ENCODE results near the gene PEX5L. TPM values are rescaled to one million over a fixed set of nuclear protein-coding genes. Genes with fewer than 3 reads are reported as not detected.
A peak's percentile ranks its signal among the peaks of the same experiment; 100 is the strongest.
"Not testable (repeated sequence)": the region's sequence is repeated elsewhere in the genome, so short reads cannot be mapped to it uniquely, and the experiment has no call there.

Gene PEX5L
- polyA plus RNA-seq, 1 donor: 0.61 TPM

GRCh38 chr3:180062771-180063170 is 26.0 kb upstream of the PEX5L start:
- DNase-seq: no peak
- Histone ChIP-seq H3K27ac (ENCODE audit: low read length) (no peak overlapping the region), H3K27me3 (ENCODE audit: control insufficient read depth, insufficient read depth, low read length) (no peaks in the 10 kb centered on the region), H3K9me3 (ENCODE audit: control insufficient read depth, low read depth, low read length) (no peaks in the 10 kb centered on the region), H3K36me3 (ENCODE audit: control insufficient read depth, insufficient read depth, low read length) (no peaks in the 10 kb centered on the region), H3K4me1 (ENCODE audit: control insufficient read depth, insufficient read depth, low read length) (no peaks in the 10 kb centered on the region), H3K4me3 (ENCODE audit: low read length) (no peak overlapping the region)
- 71% methylated on average over 1 of the region's 1 CpG for WGBS (ENCODE audit: insufficient coverage, low lambda C conversion rate)

- DNase-seq: no peak
- Histone ChIP-seq H3K27ac (ENCODE audit: low read length) (no peak overlapping the region), H3K9me3 (ENCODE audit: control insufficient read depth, low read depth, low read length) (no peaks in the 10 kb centered on the region), H3K36me3 (ENCODE audit: control insufficient read depth, insufficient read depth, low read length) (no peaks in the 10 kb centered on the region), H3K4me1 (ENCODE audit: control insufficient read depth, insufficient read depth, low read length) (no peaks in the 10 kb centered on the region), H3K4me3 (ENCODE audit: low read length) (no peak overlapping the region), H3K27me3 (ENCODE audit: control insufficient read depth, insufficient read depth, low read length) (no peaks in the 10 kb centered on the region)
Observed at GRCh38 chr3:180059356-180059755, 22.6 kb upstream of the PEX5L start.

GRCh38 chr3:180058238-180058637 is 21.5 kb upstream of the PEX5L start:
- H3K4me3 ChIP-seq (ENCODE audit: low read length): no peak overlapping the region
- H3K27ac ChIP-seq (ENCODE audit: low read length): no peak overlapping the region
- no peaks in the 10 kb centered on the region for H3K27me3 ChIP-seq (ENCODE audit: control insufficient read depth, insufficient read depth, low read length)
- no peaks in the 10 kb centered on the region for H3K4me1 ChIP-seq (ENCODE audit: control insufficient read depth, insufficient read depth, low read length)
- no peaks in the 10 kb centered on the region for H3K9me3 ChIP-seq (ENCODE audit: control insufficient read depth, low read depth, low read length)
- no peaks in the 10 kb centered on the region for H3K36me3 ChIP-seq (ENCODE audit: control insufficient read depth, insufficient read depth, low read length)
- DNase-seq: no peak

- not testable (repeated sequence) for H3K4me1 ChIP-seq (ENCODE audit: control insufficient read depth, insufficient read depth, low read length); H3K9me3 ChIP-seq (ENCODE audit: control insufficient read depth, low read depth, low read length); H3K4me3 ChIP-seq (ENCODE audit: low read length); H3K36me3 ChIP-seq (ENCODE audit: control insufficient read depth, insufficient read depth, low read length); DNase-seq; H3K27ac ChIP-seq (ENCODE audit: low read length); H3K27me3 ChIP-seq (ENCODE audit: control insufficient read depth, insufficient read depth, low read length)
- WGBS (ENCODE audit: insufficient coverage, low lambda C conversion rate): no CpG with 5 or more reads among the region's 3 CpGs
Observed at GRCh38 chr3:180055656-180056055, 18.9 kb upstream of the PEX5L start.

- no peaks in the 10 kb centered on the region for H3K4me1 ChIP-seq (ENCODE audit: control insufficient read depth, insufficient read depth, low read length)
- no peaks in the 10 kb centered on the region for H3K27me3 ChIP-seq (ENCODE audit: control insufficient read depth, insufficient read depth, low read length)
- H3K9me3 ChIP-seq (ENCODE audit: control insufficient read depth, low read depth, low read length): no peaks in the 10 kb centered on the region
- no peak overlapping the region for H3K4me3 ChIP-seq (ENCODE audit: low read length)
- no CpG with 5 or more reads among the region's 9 CpGs for WGBS (ENCODE audit: insufficient coverage, low lambda C conversion rate)
- H3K36me3 ChIP-seq (ENCODE audit: control insufficient read depth, insufficient read depth, low read length): no peaks in the 10 kb centered on the region
- DNase-seq: no peak
- H3K27ac ChIP-seq (ENCODE audit: low read length): no peak overlapping the region
Observed at GRCh38 chr3:180049391-180049790, 12.7 kb upstream of the PEX5L start.

GRCh38 chr3:180048840-180049239 is 12.1 kb upstream of the PEX5L start:
- Histone ChIP-seq H3K27ac (ENCODE audit: low read length) (no peak overlapping the region), H3K27me3 (ENCODE audit: control insufficient read depth, insufficient read depth, low read length) (no peaks in the 10 kb centered on the region), H3K36me3 (ENCODE audit: control insufficient read depth, insufficient read depth, low read length) (no peaks in the 10 kb centered on the region), H3K4me1 (ENCODE audit: control insufficient read depth, insufficient read depth, low read length) (no peaks in the 10 kb centered on the region), H3K4me3 (ENCODE audit: low read length) (no peak overlapping the region), H3K9me3 (ENCODE audit: control insufficient read depth, low read depth, low read length) (no peaks in the 10 kb centered on the region)
- WGBS (ENCODE audit: insufficient coverage, low lambda C conversion rate): 50% methylated on average over 1 of the region's 1 CpG
- DNase-seq: no peak

- H3K4me1 ChIP-seq (ENCODE audit: control insufficient read depth, insufficient read depth, low read length): no peaks in the 10 kb centered on the region
- no peaks in the 10 kb centered on the region for H3K9me3 ChIP-seq (ENCODE audit: control insufficient read depth, low read depth, low read length)
- H3K36me3 ChIP-seq (ENCODE audit: control insufficient read depth, insufficient read depth, low read length): no peaks in the 10 kb centered on the region
- DNase-seq: no peak
- H3K27me3 ChIP-seq (ENCODE audit: control insufficient read depth, insufficient read depth, low read length): no peaks in the 10 kb centered on the region
- H3K27ac ChIP-seq (ENCODE audit: low read length): no peak overlapping the region
- no peak overlapping the region for H3K4me3 ChIP-seq (ENCODE audit: low read length)
- 83% methylated on average over 1 of the region's 1 CpG for WGBS (ENCODE audit: insufficient coverage, low lambda C conversion rate)
Observed at GRCh38 chr3:180048103-180048502, 11.4 kb upstream of the PEX5L start.

- WGBS (ENCODE audit: insufficient coverage, low lambda C conversion rate): no CpG with 5 or more reads among the region's 4 CpGs
- no peak overlapping the region for H3K4me3 ChIP-seq (ENCODE audit: low read length)
- H3K36me3 ChIP-seq (ENCODE audit: control insufficient read depth, insufficient read depth, low read length): no peaks in the 10 kb centered on the region
- no peak for DNase-seq
- peaks cover 19% of the 10 kb centered on the region for H3K27me3 ChIP-seq (ENCODE audit: control insufficient read depth, insufficient read depth, low read length)
- no peaks in the 10 kb centered on the region for H3K9me3 ChIP-seq (ENCODE audit: control insufficient read depth, low read depth, low read length)
- H3K27ac ChIP-seq (ENCODE audit: low read length): no peak overlapping the region
- peaks cover 2% of the 10 kb centered on the region for H3K4me1 ChIP-seq (ENCODE audit: control insufficient read depth, insufficient read depth, low read length)
Observed at GRCh38 chr3:180040966-180041365, 4.2 kb upstream of the PEX5L start.

GRCh38 chr3:180036092-180036670 is 556 bp downstream of the PEX5L start:
- no peaks in the 10 kb centered on the region for H3K36me3 ChIP-seq (ENCODE audit: control insufficient read depth, insufficient read depth, low read length)
- H3K4me1 ChIP-seq (ENCODE audit: control insufficient read depth, insufficient read depth, low read length): peaks cover 2% of the 10 kb centered on the region
- H3K4me3 ChIP-seq (ENCODE audit: low read length): no peak overlapping the region
- WGBS (ENCODE audit: insufficient coverage, low lambda C conversion rate): 6% methylated on average over 6 of the region's 16 CpGs
- H3K9me3 ChIP-seq (ENCODE audit: control insufficient read depth, low read depth, low read length): no peaks in the 10 kb centered on the region
- H3K27me3 ChIP-seq (ENCODE audit: control insufficient read depth, insufficient read depth, low read length): peaks cover 25% of the 10 kb centered on the region
- peak in 1 of 2 donors; percentile 5 for DNase-seq
- H3K27ac ChIP-seq (ENCODE audit: low read length): no peak overlapping the region

- Histone ChIP-seq H3K27me3 (ENCODE audit: control insufficient read depth, insufficient read depth, low read length) (no peaks in the 10 kb centered on the region), H3K36me3 (ENCODE audit: control insufficient read depth, insufficient read depth, low read length) (no peaks in the 10 kb centered on the region), H3K4me3 (ENCODE audit: low read length) (no peak overlapping the region), H3K27ac (ENCODE audit: low read length) (no peak overlapping the region), H3K9me3 (ENCODE audit: control insufficient read depth, low read depth, low read length) (no peaks in the 10 kb centered on the region), H3K4me1 (ENCODE audit: control insufficient read depth, insufficient read depth, low read length) (no peaks in the 10 kb centered on the region)
- WGBS (ENCODE audit: insufficient coverage, low lambda C conversion rate): no CpG with 5 or more reads among the region's 2 CpGs
- no peak for DNase-seq
Observed at GRCh38 chr3:180026997-180027396, 9.7 kb downstream of the PEX5L start.

- no peaks in the 10 kb centered on the region for H3K4me1 ChIP-seq (ENCODE audit: control insufficient read depth, insufficient read depth, low read length)
- WGBS (ENCODE audit: insufficient coverage, low lambda C conversion rate): 80% methylated on average over 2 of the region's 5 CpGs
- H3K27ac ChIP-seq (ENCODE audit: low read length): no peak overlapping the region
- H3K9me3 ChIP-seq (ENCODE audit: control insufficient read depth, low read depth, low read length): no peaks in the 10 kb centered on the region
- H3K27me3 ChIP-seq (ENCODE audit: control insufficient read depth, insufficient read depth, low read length): no peaks in the 10 kb centered on the region
- H3K4me3 ChIP-seq (ENCODE audit: low read length): no peak overlapping the region
- no peak for DNase-seq
- no peaks in the 10 kb centered on the region for H3K36me3 ChIP-seq (ENCODE audit: control insufficient read depth, insufficient read depth, low read length)
Observed at GRCh38 chr3:180018543-180018942, 18.2 kb downstream of the PEX5L start.

All from large intestine (tissue), 3 donors.